Measurements from ENCODE around the gene SSUH2.
A peak's percentile ranks its signal among the peaks of the same experiment; 100 is the strongest.
"Not testable (repeated sequence)": the region's sequence is repeated elsewhere in the genome, so short reads cannot be mapped to it uniquely, and the experiment has no call there.

Gene SSUH2

GRCh38 chr3:8584661-8585060, 59.9 kb downstream of the SSUH2 start:
- in situ Hi-C loops (cut with HindIII; ENCODE audit: low pct_ligation_motif_present, low sequenced_read_pairs): no loop called here
- no peak for TF ChIP-seq CTCF (IDR thresholded peaks at IDR 0.05; ENCODE audit: low read depth, low read length, missing control alignments)
- no peak for DNase-seq
- Histone ChIP-seq H3K27me3 (replicated peaks) (no peaks in the 10 kb centered on the region), H3K4me3 (ENCODE audit: low read depth, low read length) (no peak overlapping the region), H3K27ac (no peak overlapping the region), H3K36me3 (replicated peaks) (no peaks in the 10 kb centered on the region)

GRCh38 chr3:8581806-8582445, 62.7 kb downstream of the SSUH2 start:
- Histone ChIP-seq H3K27ac (no peak overlapping the region), H3K27me3 (replicated peaks) (no peaks in the 10 kb centered on the region), H3K4me3 (ENCODE audit: low read depth, low read length) (no peak overlapping the region), H3K36me3 (replicated peaks) (no peaks in the 10 kb centered on the region)
- TF ChIP-seq CTCF (IDR thresholded peaks at IDR 0.05; ENCODE audit: low read depth, low read length, missing control alignments): no peak
- DNase-seq: no peak
- in situ Hi-C loops (cut with HindIII; ENCODE audit: low pct_ligation_motif_present, low sequenced_read_pairs): no loop called here

GRCh38 chr3:8581373-8581772, 63.2 kb downstream of the SSUH2 start:
- no peak overlapping the region for H3K4me3 ChIP-seq (ENCODE audit: low read depth, low read length)
- H3K27me3 ChIP-seq (replicated peaks): no peaks in the 10 kb centered on the region
- H3K27ac ChIP-seq: no peak overlapping the region
- H3K36me3 ChIP-seq (replicated peaks): no peaks in the 10 kb centered on the region
- in situ Hi-C loops (cut with HindIII; ENCODE audit: low pct_ligation_motif_present, low sequenced_read_pairs): no loop called here
- DNase-seq: no peak
- TF ChIP-seq CTCF (IDR thresholded peaks at IDR 0.05; ENCODE audit: low read depth, low read length, missing control alignments): no peak

- H3K4me3 ChIP-seq (ENCODE audit: low read depth, low read length); H3K27me3 ChIP-seq (replicated peaks); in situ Hi-C loops (cut with HindIII; ENCODE audit: low pct_ligation_motif_present, low sequenced_read_pairs); H3K36me3 ChIP-seq (replicated peaks): not testable (repeated sequence)
- peak; percentile 35 for DNase-seq
- peak overlapping the region; percentile 50 for H3K27ac ChIP-seq
Observed at GRCh38 chr3:8580434-8580833, 64.2 kb downstream of the SSUH2 start.

GRCh38 chr3:8579943-8580342, 64.7 kb downstream of the SSUH2 start:
- Histone ChIP-seq H3K4me3 (ENCODE audit: low read depth, low read length) (no peak overlapping the region), H3K27me3 (replicated peaks) (no peaks in the 10 kb centered on the region), H3K36me3 (replicated peaks) (no peaks in the 10 kb centered on the region), H3K27ac (peak overlapping the region; percentile 41)
- no peak for TF ChIP-seq CTCF (IDR thresholded peaks at IDR 0.05; ENCODE audit: low read depth, low read length, missing control alignments)
- in situ Hi-C loops (cut with HindIII; ENCODE audit: low pct_ligation_motif_present, low sequenced_read_pairs): no loop called here
- no peak for DNase-seq

GRCh38 chr3:8579096-8579495, 65.5 kb downstream of the SSUH2 start:
- Histone ChIP-seq H3K27ac (no peak overlapping the region), H3K36me3 (replicated peaks) (no peaks in the 10 kb centered on the region), H3K4me3 (ENCODE audit: low read depth, low read length) (no peak overlapping the region), H3K27me3 (replicated peaks) (no peaks in the 10 kb centered on the region)
- TF ChIP-seq CTCF (IDR thresholded peaks at IDR 0.05; ENCODE audit: low read depth, low read length, missing control alignments): no peak
- no peak for DNase-seq
- in situ Hi-C loops (cut with HindIII; ENCODE audit: low pct_ligation_motif_present, low sequenced_read_pairs): no loop called here
